Endothelial cell of umbilical vein (primary cell): ENCODE results near the gene KCTD11. TPM values are rescaled to one million over a fixed set of nuclear protein-coding genes. Genes with fewer than 3 reads are reported as not detected.
"Not testable (repeated sequence)": the region's sequence is repeated elsewhere in the genome, so short reads cannot be mapped to it uniquely, and the experiment has no call there.

Source experiments
- BruUV-seq: library from RNA; stranded (reverse); fragments of 400-500 nt; replicated peaks from 2 replicates; lab custom pipeline; 2021; lab: Mats Ljungman, UMichigan
- CTCF ChIA-PET: fragments of 300-600, 350-600 bp; sonication (Branson Sonifier 250); formaldehyde crosslinking; loops from one replicate; lab custom pipeline; 2021; ENCODE audit warnings: antibody characterized with exemption, inconsistent platforms; lab: Charles Lee
- POLR2A ChIA-PET: fragments of 300-600, 350-600 bp; sonication (Branson Sonifier 250); formaldehyde crosslinking; loops from one replicate; lab custom pipeline; 2021; ENCODE audit warnings: antibody characterized with exemption, inconsistent platforms; lab: Charles Lee
- DNase-seq: peaks from one replicate; pipeline ENCODE4 v3.0.0-alpha.2; 2011; ENCODE audit warnings: low read depth, low spot score
- FAIRE-seq: peaks from 2 replicates; lab custom pipeline; 2011; peaks lifted over from hg19 to GRCh38; lab: Jason Lieb, UNC
- H2AFZ ChIP-seq: 2 replicates; pipeline ENCODE4 v1.6.0; 2012; ENCODE audit warnings: low read depth, low read length, control low read depth, inconsistent platforms
- H3K27ac ChIP-seq: 2 replicates; pipeline ENCODE4 v1.5.1; 2011; ENCODE audit warnings: low read depth, mild to moderate bottlenecking, control low read depth, low read length, moderate library complexity; ENCODE audit not compliant: insufficient read depth
- H3K27me3 ChIP-seq, 2 experiments: 2 replicates each; pipeline versions ENCODE4 v1.6.0 to v1.6.1; 2011; ENCODE audit warnings: low read length in 2 of 2, mixed read lengths in 1 of 2; ENCODE audit not compliant: control insufficient read depth in 2 of 2, insufficient read depth in 2 of 2
- H3K36me3 ChIP-seq, 2 experiments: 2 replicates in 1 of 2; 3 replicates in 1 of 2; pipeline ENCODE4 v1.5.1; 2011; ENCODE audit warnings: low read length in 2 of 2, mild to moderate bottlenecking in 1 of 2, moderate library complexity in 1 of 2; ENCODE audit not compliant: control insufficient read depth in 2 of 2, insufficient read depth in 2 of 2; ENCODE audit errors: extremely low read depth in 1 of 2
- H3K4me1 ChIP-seq: 3 replicates; pipeline ENCODE4 v1.5.1; 2011; ENCODE audit warnings: mild to moderate bottlenecking, low read length; ENCODE audit not compliant: control insufficient read depth, insufficient read depth; ENCODE audit errors: extremely low read depth
- H3K4me2 ChIP-seq: 2 replicates; pipeline ENCODE4 v1.6.1; 2011; ENCODE audit warnings: low read length, control low read depth, mixed read lengths; ENCODE audit not compliant: insufficient read depth
- H3K4me3 ChIP-seq, 3 experiments: fragments of 200-600 bp in 1 of 3; sonication (generic), shearing (Covaris generic) in 1 of 3; replicated peaks in 1 of 3; 2 replicates each; pipeline ENCODE4 v1.5.1; 2011 to 2016; ENCODE audit warnings: control low read depth in 3 of 3, low read length in 3 of 3, mild to moderate bottlenecking in 2 of 3, inconsistent platforms in 1 of 3, low read depth in 1 of 3, moderate library complexity in 1 of 3; ENCODE audit not compliant: insufficient read depth in 1 of 3
- H3K79me2 ChIP-seq: 2 replicates; pipeline ENCODE4 v1.6.0; 2012; ENCODE audit warnings: low read length, inconsistent platforms; ENCODE audit not compliant: control insufficient read depth, insufficient read depth
- H3K9ac ChIP-seq: replicated peaks from 2 replicates; pipeline ENCODE3; 2011; ENCODE audit warnings: low read length, control low read depth; ENCODE audit not compliant: insufficient read depth; ENCODE audit errors: extremely low read depth
- H3K9me1 ChIP-seq: replicated peaks from 3 replicates; pipeline ENCODE4 v1.6.0; 2011; ENCODE audit warnings: mild to moderate bottlenecking, low read length; ENCODE audit not compliant: control insufficient read depth, insufficient read depth; ENCODE audit errors: extremely low read depth
- H3K9me3 ChIP-seq: replicated peaks from 2 replicates; pipeline ENCODE4 v1.5.1; 2012; ENCODE audit warnings: low read length, inconsistent platforms; ENCODE audit not compliant: control insufficient read depth, insufficient read depth
- H4K20me1 ChIP-seq: replicated peaks from 2 replicates; pipeline ENCODE3; 2011; ENCODE audit warnings: mild to moderate bottlenecking, low read length; ENCODE audit not compliant: control insufficient read depth, insufficient read depth; ENCODE audit errors: extremely low read depth
- FOS ChIP-seq: IDR thresholded peaks from 2 replicates; pipeline ENCODE4 v1.6.1; 2011; ENCODE audit warnings: mild to moderate bottlenecking, low read length, moderate library complexity, borderline replicate concordance; ENCODE audit not compliant: insufficient read depth
- JUN ChIP-seq: IDR thresholded peaks from 2 replicates; pipeline ENCODE4 v1.6.1; 2011; ENCODE audit warnings: borderline replicate concordance, low read depth; ENCODE audit not compliant: insufficient read length, insufficient read depth
- POLR2A ChIP-seq: IDR thresholded peaks from 2 replicates; pipeline ENCODE4 v1.6.1; 2012; ENCODE audit warnings: low read depth, mild to moderate bottlenecking, control low read depth, low read length
- dilution Hi-C: fragments of 300-500 bp; cut with MboI; formaldehyde crosslinking; loops from one replicate; pipeline ENCODE4 v1.15.0; 2019; ENCODE audit warnings: low sequenced_read_pairs; ENCODE audit not compliant: extremely low pct_ligation_motif_present
- intact Hi-C: fragments of 100-400 bp; cut with micrococcal nuclease; formaldehyde crosslinking; loops from one replicate; pipeline ENCODE4 v1.10.0; 2022
- polyA plus RNA-seq, 4 experiments: library from polyadenylated mRNA; depleted of rRNA in 3 of 4; stranded (reverse) in 3 of 4; unstranded in 1 of 4; fragments of >200 nt; gene quantifications; 2 replicates each; pipeline versions ENCODE4 v1.2.1 to v1.2.3, GENCODE V29; 2011 to 2012; ENCODE audit warnings: missing spikeins in 1 of 4
- total RNA-seq: library from RNA; stranded (reverse); gene quantifications from 2 replicates; pipeline ENCODE4 v1.2.3, GENCODE V29; 2021

KCTD11 gene
- total and polyA plus RNA-seq, 2 donors (not counting 3 experiments of a cell fraction or from before 2014, with no cell fraction given): 3.8 to 6.5 TPM

DNA sequence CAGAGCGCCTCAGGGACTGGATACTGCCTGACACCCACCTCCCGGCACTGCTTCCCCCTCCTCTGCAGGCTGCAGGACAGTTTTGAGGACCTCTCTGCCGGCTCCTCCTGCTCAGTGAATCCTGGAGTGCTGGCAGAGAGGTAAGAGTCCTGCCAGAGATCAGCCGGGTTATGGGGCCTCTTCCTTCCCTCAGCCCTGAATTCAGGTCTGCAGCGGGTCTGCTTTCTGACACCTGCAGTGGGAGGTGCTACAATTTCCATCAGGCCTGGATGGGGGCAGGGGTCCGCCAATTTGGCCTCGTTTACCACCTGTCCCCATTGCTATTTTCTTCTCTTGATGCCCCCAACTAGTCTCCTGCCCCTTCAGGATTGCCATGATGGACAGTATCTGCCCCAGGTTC, 19.9 kb upstream of the KCTD11 start:
- Histone ChIP-seq H3K9me3 (no peaks in the 10 kb centered on the region), H3K9me1 (no peaks in the 10 kb centered on the region), H3K9ac (no peak overlapping the region), H3K4me1 (peaks cover 10% of the 10 kb centered on the region), H3K36me3 (no peaks in the 10 kb centered on the region), H3K79me2 (peaks cover 10% of the 10 kb centered on the region), H3K4me3 (no peak overlapping the region), H4K20me1 (no peaks in the 10 kb centered on the region), H3K27ac (no peak overlapping the region), H2AFZ (no peak overlapping the region), H3K4me2 (no peak overlapping the region), H3K27me3 (peaks cover 0 to 2% of the 10 kb centered on the region in 2 experiments)
- FAIRE-seq: no peak
- TF ChIP-seq FOS: no peak
- TF ChIP-seq POLR2A: no peak
- no peak for TF ChIP-seq JUN
- dilution Hi-C loops (no loop called here), intact Hi-C loops (no loop called here)
- CTCF ChIA-PET: no interaction called here
- no peak for DNase-seq
- no TSS peak for BruUV-seq
- POLR2A ChIA-PET: no interaction called here

DNA sequence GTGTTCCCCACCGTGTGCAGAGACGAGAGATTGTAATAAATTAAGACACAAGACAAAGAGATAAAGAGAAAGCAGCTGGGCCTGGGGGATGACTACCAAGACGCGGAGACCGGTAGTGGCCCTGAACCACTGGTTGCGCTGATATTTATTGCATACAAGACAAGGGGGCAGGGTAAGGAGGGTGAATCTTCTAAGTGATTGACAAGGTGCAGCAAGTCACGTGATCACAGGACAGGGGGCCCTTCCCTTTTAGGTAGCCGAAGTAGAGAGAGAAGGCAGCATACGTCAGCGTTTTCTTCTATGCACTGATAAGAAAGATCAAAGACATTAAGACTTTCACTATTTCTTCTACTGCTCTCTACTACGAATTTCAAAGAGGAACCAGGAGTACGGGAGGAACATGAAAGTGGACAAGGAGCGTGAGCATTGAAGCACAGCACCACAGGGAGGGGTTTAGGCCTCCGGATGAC, 19.3 kb upstream of the KCTD11 start:
- CTCF ChIA-PET, H3K27me3 ChIP-seq, H3K79me2 ChIP-seq, FAIRE-seq, H3K9ac ChIP-seq, H3K9me3 ChIP-seq, H3K4me2 ChIP-seq, H3K27ac ChIP-seq, dilution Hi-C loops, H3K9me1 ChIP-seq, DNase-seq, H3K4me3 ChIP-seq, POLR2A ChIA-PET, H4K20me1 ChIP-seq, BruUV-seq, H3K36me3 ChIP-seq, intact Hi-C loops, H2AFZ ChIP-seq: not testable (repeated sequence)
- H3K4me1 ChIP-seq: peaks cover 10% of the 10 kb centered on the region
